ENCODE measurements around the gene LGR4. TPM values are rescaled to one million over a fixed set of nuclear protein-coding genes. Genes with fewer than 3 reads are reported as not detected.

The LGR4 gene
- total and polyA plus RNA-seq, 10 of the 15 experiments (the other 5 are each of a cell fraction or from before 2014, with no cell fraction given), result under 0.01 to 0.64 (median 0.04) TPM; not detected in 5

DNA sequence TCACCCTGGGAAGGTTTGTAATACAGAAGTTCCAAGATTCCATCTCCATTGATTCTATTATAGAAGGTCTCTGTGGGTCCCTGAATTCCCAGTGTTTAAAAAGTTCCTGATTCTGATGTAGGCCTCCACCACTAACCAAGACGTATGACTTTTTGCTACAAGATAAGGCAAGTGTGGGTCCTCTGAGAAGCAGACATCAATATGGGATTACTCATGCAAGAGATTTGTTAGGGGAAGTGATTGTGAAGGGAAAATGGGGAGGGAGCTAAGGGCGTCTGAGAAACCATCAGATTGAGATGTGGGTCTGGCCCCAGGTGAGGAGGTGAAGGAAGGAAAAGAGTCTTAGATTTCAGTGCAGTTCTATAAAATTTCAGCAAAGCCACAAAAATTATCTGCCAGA lies 10.2 kb upstream of the LGR4 start (continued):
- TF ChIP-seq, protein P1, sequence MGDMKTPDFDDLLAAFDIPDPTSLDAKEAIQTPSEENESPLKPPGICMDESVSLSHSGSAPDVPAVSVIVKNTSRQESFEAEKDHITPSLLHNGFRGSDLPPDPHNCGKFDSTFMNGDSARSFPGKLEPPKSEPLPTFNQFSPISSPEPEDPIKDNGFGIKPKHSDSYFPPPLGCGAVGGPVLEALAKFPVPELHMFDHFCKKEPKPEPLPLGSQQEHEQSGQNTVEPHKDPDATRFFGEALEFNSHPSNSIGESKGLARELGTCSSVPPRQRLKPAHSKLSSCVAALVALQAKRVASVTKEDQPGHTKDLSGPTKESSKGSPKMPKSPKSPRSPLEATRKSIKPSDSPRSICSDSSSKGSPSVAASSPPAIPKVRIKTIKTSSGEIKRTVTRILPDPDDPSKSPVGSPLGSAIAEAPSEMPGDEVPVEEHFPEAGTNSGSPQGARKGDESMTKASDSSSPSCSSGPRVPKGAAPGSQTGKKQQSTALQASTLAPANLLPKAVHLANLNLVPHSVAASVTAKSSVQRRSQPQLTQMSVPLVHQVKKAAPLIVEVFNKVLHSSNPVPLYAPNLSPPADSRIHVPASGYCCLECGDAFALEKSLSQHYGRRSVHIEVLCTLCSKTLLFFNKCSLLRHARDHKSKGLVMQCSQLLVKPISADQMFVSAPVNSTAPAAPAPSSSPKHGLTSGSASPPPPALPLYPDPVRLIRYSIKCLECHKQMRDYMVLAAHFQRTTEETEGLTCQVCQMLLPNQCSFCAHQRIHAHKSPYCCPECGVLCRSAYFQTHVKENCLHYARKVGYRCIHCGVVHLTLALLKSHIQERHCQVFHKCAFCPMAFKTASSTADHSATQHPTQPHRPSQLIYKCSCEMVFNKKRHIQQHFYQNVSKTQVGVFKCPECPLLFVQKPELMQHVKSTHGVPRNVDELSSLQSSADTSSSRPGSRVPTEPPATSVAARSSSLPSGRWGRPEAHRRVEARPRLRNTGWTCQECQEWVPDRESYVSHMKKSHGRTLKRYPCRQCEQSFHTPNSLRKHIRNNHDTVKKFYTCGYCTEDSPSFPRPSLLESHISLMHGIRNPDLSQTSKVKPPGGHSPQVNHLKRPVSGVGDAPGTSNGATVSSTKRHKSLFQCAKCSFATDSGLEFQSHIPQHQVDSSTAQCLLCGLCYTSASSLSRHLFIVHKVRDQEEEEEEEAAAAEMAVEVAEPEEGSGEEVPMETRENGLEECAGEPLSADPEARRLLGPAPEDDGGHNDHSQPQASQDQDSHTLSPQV (IDR thresholded peaks at IDR 0.05), result no peak
- TF ChIP-seq POLR2AphosphoS2 (IDR thresholded peaks at IDR 0.05; ENCODE audit: low read depth, low read length), result no peak
- TF ChIP-seq NFYA (IDR thresholded peaks at IDR 0.05; ENCODE audit: borderline replicate concordance, low read depth, low read length), result no peak
- no peak for TF ChIP-seq MYC (IDR thresholded peaks at IDR 0.05; ENCODE audit: insufficient read depth, insufficient read length, insufficient replicate concordance, low read length, severe bottlenecking)

DNA sequence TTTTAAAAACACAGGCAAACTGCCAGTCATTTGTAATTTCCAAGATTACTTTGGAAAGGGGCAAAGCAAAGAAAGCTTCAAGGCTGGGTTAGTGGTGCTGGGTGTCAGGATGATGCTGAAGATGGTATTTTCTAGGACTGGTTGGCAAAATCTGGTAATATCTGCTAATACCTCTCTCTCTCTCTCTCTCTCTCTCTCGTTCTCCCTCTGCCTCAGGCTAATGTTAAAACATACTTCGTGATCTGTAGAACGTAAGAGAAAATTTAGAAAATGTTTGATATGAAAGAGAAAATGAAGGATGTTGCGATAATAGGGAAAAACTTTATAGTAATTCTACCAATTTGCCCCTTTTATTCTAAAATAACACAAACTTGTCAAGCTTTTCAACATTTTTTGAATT lies 9.4 kb upstream of the LGR4 start:
- H3K79me2 ChIP-seq (ENCODE audit: control insufficient read depth, insufficient read depth, low read length), result no peaks in the 10 kb centered on the region
- CTCF ChIA-PET, result interaction anchor here (0.6 to 10.4 kb wide), 3 partner anchors 15 to 297 kb away, joined by 3 to 142 read pairs (median 3); no protein-coding TSS in a partner anchor
- no peaks in the 10 kb centered on the region for H3K36me3 ChIP-seq (ENCODE audit: control insufficient read depth in 2 of 2, insufficient read depth in 2 of 2, low read length in 1 of 2)
- intact Hi-C loops (cut with micrococcal nuclease; ENCODE audit: unreplicated experiment), result loop anchor here (10.0 kb wide), 1 partner anchor 1197 kb away; no protein-coding TSS in a partner anchor
- H4K20me1 ChIP-seq (ENCODE audit: control insufficient read depth, insufficient read depth), result no peaks in the 10 kb centered on the region
- no peak overlapping the region for H3K9ac ChIP-seq (ENCODE audit: control insufficient read depth, insufficient read depth, low read length)
- ATAC-seq (no peak), DNase-seq (ENCODE audit: low read depth, low spot score) (no peak), FAIRE-seq (no peak)
- H3K4me2 ChIP-seq (ENCODE audit: control insufficient read depth, insufficient read depth), result no peak overlapping the region
- no TSS peak for BruUV-seq (replicated peaks)
- no peaks in the 10 kb centered on the region for H3K4me1 ChIP-seq (ENCODE audit: control insufficient read depth, insufficient read depth, low read length)
- POLR2A ChIA-PET, result interaction anchor here (0.6 kb wide), 2 partner anchors 242 to 730 kb away, joined by 3 to 8 read pairs; no protein-coding TSS in a partner anchor
- in situ Hi-C loops (cut with MboI), result no loop called here
- H3K4me3 ChIP-seq, result no peak overlapping the region
- WGBS (ENCODE audit: insufficient coverage, insufficient replicate concordance, low lambda C conversion rate, missing lambda C conversion rate), result 79% methylated on average over 4 of the region's 4 CpGs
- H3K27ac ChIP-seq (ENCODE audit: control insufficient read depth, insufficient read depth), result no peak overlapping the region
- TF ChIP-seq KAT2A (conservative IDR thresholded peaks at IDR 0.05; ENCODE audit: control insufficient read depth, low read depth, low read length) (no peak), ZSCAN29 (IDR thresholded peaks at IDR 0.05) (no peak), RAD21 (IDR thresholded peaks at IDR 0.05; ENCODE audit: insufficient read depth, low read depth, low read length) (no peak), YY1 (IDR thresholded peaks at IDR 0.05; ENCODE audit: low read depth, low read length) (no peak)
- RAD21 ChIA-PET (ENCODE audit: unreplicated experiment), result interaction anchor here (1.1 kb wide), 1 partner anchor 298 kb away, joined by 4 read pairs; no protein-coding TSS in a partner anchor
- no peaks in the 10 kb centered on the region for H3K27me3 ChIP-seq (replicated peaks in 1 of 2; ENCODE audit: control insufficient read depth in 2 of 2, insufficient read depth in 2 of 2, low read length in 1 of 2)
- H3K9me3 ChIP-seq (replicated peaks; ENCODE audit: control insufficient read depth, insufficient read depth, low read length), result no peaks in the 10 kb centered on the region
- SMC1A ChIA-PET (ENCODE audit: uncharacterized antibody, unreplicated experiment), result interaction anchor here (2.4 to 5.4 kb wide), 2 partner anchors 186 to 297 kb away, joined by 6 to 73 read pairs; no protein-coding TSS in a partner anchor
- no peak overlapping the region for H2AFZ ChIP-seq (ENCODE audit: control insufficient read depth, low read depth, low read length)

Measured in GM12878 (cell line).